Sigmoid colon (tissue), 7 donors: ENCODE data around the gene CAPZA1. TPM values are rescaled to one million over a fixed set of nuclear protein-coding genes. Genes with fewer than 3 reads are reported as not detected.
"Not testable (repeated sequence)": the region's sequence is repeated elsewhere in the genome, so short reads cannot be mapped to it uniquely, and the experiment has no call there.

Experiments
- DNase-seq: peaks from one replicate; pipeline ENCODE4 v3.0.0-alpha.2; 2019
- H3K27ac ChIP-seq, 4 donors: fragments of 200-600 bp; sonication (generic); one replicate each; pipeline ENCODE4 v1.5.1; 2016 to 2019; ENCODE audit warnings: mild to moderate bottlenecking in 1 of 4
- H3K27me3 ChIP-seq, 3 donors: fragments of 200-600 bp; sonication (generic); one replicate each; pipeline ENCODE4 v1.5.1; 2019; ENCODE audit warnings: mild to moderate bottlenecking in 1 of 3
- H3K36me3 ChIP-seq, 4 donors: fragments of 200-600 bp; sonication (generic); one replicate each; pipeline ENCODE4 v1.5.1; 2016 to 2019
- H3K4me1 ChIP-seq, 4 donors: fragments of 200-600 bp; sonication (generic); one replicate each; pipeline ENCODE4 v1.5.1; 2017 to 2019
- H3K4me3 ChIP-seq, 4 donors: fragments of 200-600 bp; sonication (generic); one replicate each; pipeline ENCODE4 v1.5.1; 2017 to 2019; ENCODE audit warnings: mild to moderate bottlenecking in 2 of 4, moderate library complexity in 1 of 4
- H3K9me3 ChIP-seq, 4 donors: fragments of 200-600 bp in 3 of 4; sonication (generic) in 3 of 4; one replicate each; pipeline versions ENCODE4 v1.5.1 to v1.6.1; 2013 to 2019
- EP300 ChIP-seq, 4 donors: sonication (generic); formaldehyde crosslinking; IDR thresholded peaks; one replicate each; pipeline ENCODE4 v1.6.1; 2017; ENCODE audit warnings: antibody characterized with exemption in 4 of 4
- POLR2A ChIP-seq, 2 donors: fragments of 450-650 bp; IDR thresholded peaks; one replicate each; pipeline ENCODE4 v1.6.1; 2016; ENCODE audit warnings: antibody characterized with exemption in 2 of 2, mild to moderate bottlenecking in 2 of 2, moderate library complexity in 2 of 2
- POLR2AphosphoS5 ChIP-seq, 4 donors: sonication (generic); formaldehyde crosslinking; IDR thresholded peaks; one replicate each; pipeline ENCODE4 v1.6.1; 2017; ENCODE audit warnings: antibody characterized with exemption in 4 of 4
- WGBS, 2 donors: extraction: QIAGEN DNeasy Blood & Tissue Kit; methylation state at CpG; one replicate each; pipeline ENCODE4 v1.1.7; 2013; 5-methylcytosine and 5-hydroxymethylcytosine counted together
- intact Hi-C: fragments of 100-400 bp; cut with DNase I; formaldehyde crosslinking; loops from one replicate; pipeline ENCODE4 v1.15.1; 2023
- polyA plus RNA-seq, 3 donors: library from polyadenylated mRNA; stranded (reverse); fragments of 200-250 nt; gene quantifications; one replicate each; pipeline ENCODE4 v1.2.3, GENCODE V29; 2013
- total RNA-seq, 4 donors: library from RNA; depleted of rRNA; stranded (reverse); fragments of >200 nt; gene quantifications; one replicate each; pipeline ENCODE4 v1.1.0, GENCODE V29; 2016
- TF ChIP-seq, protein P1 (sequence below), 4 experiments: fragments of 450-650 bp in 3 of 4; fragments of 200-600 bp in 1 of 4; IDR thresholded peaks; one replicate each; pipeline ENCODE4 v1.5.1; 2016 to 2019; ENCODE audit warnings: antibody characterized with exemption in 4 of 4, mild to moderate bottlenecking in 3 of 4, moderate library complexity in 2 of 4
- donor health status: healthy with polysubstance abuse.
- donor health status: Bipolar disorder and iron deficiency.
- donor health status: healthy.

Gene CAPZA1
- total and polyA plus RNA-seq, 7 donors: 75.9 to 160 (median 90.6) TPM

DNA sequence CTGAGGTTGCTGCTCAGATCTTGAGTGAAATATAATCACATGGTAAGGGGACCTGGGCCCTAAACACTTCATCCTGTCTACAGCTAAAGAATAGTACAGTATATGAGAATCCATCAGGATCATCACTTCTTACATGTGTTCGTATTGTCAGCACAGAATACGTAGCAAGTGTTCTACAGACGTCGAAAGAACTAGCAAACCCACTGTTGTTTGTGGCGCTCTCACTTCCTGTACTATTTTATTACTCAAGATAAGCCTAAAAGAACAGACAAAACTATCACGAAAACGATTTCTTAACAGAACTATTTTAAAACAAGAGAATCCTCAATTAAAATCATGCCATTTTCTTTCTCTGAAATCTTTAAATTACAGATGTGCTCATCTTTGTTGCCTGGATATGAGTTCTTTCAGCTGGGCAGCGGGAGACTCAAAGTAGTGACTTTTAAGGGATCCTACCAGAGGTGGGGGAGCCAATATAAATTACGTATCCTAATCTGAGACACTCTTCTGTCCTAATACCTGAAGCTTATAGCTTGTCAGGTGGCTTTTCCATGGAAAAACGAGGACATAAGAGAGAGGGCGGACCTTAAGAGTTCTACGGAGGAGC is 1.4 kb upstream of the CAPZA1 start:
- Histone ChIP-seq H3K4me1 (peaks cover 0 to 40% (median 35%) of the 10 kb centered on the region in 4 donors), H3K27ac (peak overlapping the region; percentile 94 to 99 (median 96)), H3K9me3 (no peaks in the 10 kb centered on the region), H3K27me3 (no peaks in the 10 kb centered on the region), H3K36me3 (peaks cover 0 to 32% (median 8%) of the 10 kb centered on the region in 4 donors), H3K4me3 (peak overlapping the region; percentile 63 to 97 (median 90))
- TF ChIP-seq POLR2A (IDR thresholded peaks at IDR 0.05): no peak
- TF ChIP-seq POLR2AphosphoS5 (IDR thresholded peaks at IDR 0.05): peak in 1 of 4 donors; percentile 38
- no peak for TF ChIP-seq EP300 (IDR thresholded peaks at IDR 0.05)
- intact Hi-C loops: loop anchor here (2.0 kb wide), 3 partner anchors 57 to 223 kb away; partner anchors contain the start of genes MOV10 and PPM1J
- WGBS, 2 donors: 0% methylated on average over 12 of the region's 12 CpGs
- DNase-seq: no peak

DNA sequence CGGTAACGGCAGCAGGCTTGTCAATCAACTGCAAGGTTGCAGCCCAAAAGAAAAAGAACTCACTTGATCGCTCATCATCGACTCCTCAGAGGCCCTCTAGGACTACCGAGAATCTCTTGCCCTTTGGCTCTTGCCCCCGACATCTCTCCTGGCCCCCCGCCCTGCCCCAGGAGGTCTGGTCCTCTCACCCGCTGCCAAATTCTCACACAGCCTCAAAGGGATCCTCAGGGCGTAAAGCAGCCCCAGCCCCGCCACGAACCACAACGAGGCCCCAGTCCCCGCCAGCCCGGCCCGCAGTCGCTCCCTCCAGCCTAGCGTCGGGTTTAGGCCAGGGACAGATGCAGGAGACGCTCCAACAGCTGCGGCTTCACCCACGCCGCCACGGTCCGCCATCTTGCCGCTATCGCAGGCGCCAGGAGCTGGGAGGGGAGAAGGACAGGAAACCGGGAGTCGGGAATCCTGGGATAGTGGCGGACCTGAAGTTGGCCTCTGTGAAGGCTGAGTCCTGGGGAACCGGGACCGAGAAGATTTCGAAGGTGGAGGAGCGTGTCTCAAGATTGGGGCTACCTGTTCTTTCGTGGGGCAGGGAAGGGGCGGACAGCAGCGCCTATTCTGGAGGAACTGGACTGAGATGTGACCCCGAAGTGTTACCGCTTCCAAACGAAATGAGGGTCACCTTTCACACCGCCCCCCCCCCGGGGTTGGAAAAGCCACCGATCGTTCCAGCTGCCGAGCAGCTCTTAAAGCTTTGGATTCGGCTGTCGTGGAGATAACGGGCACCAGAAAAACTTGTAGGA is 713 bp upstream of the CAPZA1 start, which contains the start of gene ST7L:
Gene ST7L, minus strand, starts transcription at position 421 of the 797 bp plus-strand sequence. Its CDS starts 28 bp downstream, at position 393.
- Histone ChIP-seq H3K4me3 (peak within 1 kb of the TSS; percentile 63 to 97 (median 90)), H3K4me1 (peaks cover 0 to 40% (median 35%) of the 10 kb centered on the region in 4 donors), H3K9me3 (no peaks in the 10 kb centered on the region), H3K27ac (peak within 1 kb of the TSS; percentile 94 to 99 (median 96)), H3K27me3 (no peaks in the 10 kb centered on the region), H3K36me3 (peaks cover 0 to 25% (median 6%) of the 10 kb centered on the region in 4 donors)
- 0 to 1% methylated on average over 48 of the region's 48 CpGs for WGBS, 2 donors
- TF ChIP-seq EP300 (IDR thresholded peaks at IDR 0.05) (no peak), POLR2A (IDR thresholded peaks at IDR 0.05) (no peak), POLR2AphosphoS5 (IDR thresholded peaks at IDR 0.05) (peak in 2 of 4 donors; percentile 3 to 50)
- TF ChIP-seq, protein P1, sequence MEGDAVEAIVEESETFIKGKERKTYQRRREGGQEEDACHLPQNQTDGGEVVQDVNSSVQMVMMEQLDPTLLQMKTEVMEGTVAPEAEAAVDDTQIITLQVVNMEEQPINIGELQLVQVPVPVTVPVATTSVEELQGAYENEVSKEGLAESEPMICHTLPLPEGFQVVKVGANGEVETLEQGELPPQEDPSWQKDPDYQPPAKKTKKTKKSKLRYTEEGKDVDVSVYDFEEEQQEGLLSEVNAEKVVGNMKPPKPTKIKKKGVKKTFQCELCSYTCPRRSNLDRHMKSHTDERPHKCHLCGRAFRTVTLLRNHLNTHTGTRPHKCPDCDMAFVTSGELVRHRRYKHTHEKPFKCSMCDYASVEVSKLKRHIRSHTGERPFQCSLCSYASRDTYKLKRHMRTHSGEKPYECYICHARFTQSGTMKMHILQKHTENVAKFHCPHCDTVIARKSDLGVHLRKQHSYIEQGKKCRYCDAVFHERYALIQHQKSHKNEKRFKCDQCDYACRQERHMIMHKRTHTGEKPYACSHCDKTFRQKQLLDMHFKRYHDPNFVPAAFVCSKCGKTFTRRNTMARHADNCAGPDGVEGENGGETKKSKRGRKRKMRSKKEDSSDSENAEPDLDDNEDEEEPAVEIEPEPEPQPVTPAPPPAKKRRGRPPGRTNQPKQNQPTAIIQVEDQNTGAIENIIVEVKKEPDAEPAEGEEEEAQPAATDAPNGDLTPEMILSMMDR (IDR thresholded peaks at IDR 0.05): no peak
- intact Hi-C loops: loop anchor here (1.0 to 2.0 kb wide), 4 partner anchors 56 to 224 kb away; partner anchors contain the start of genes MOV10, PPM1J and RHOC
- peak; percentile 85 for DNase-seq

DNA sequence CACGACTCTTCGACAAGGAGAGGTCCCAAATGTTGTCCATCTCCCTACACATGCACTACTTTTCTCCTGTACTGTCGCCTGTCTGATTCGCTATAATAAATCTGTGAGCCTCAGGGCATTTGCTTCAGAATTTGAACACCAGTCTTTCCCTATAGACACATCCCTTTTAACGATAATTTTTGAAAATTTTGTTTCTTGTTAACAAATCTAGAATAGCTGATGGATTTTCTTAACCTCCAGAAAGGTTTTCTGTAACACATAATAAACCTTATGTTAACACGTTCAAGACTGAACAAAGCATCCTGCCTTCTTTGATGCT is 704 bp downstream of the CAPZA1 start:
- 0 to 1% methylated on average over 6 of the region's 6 CpGs for WGBS, 2 donors
- Histone ChIP-seq H3K4me1 (peaks cover 0 to 48% (median 38%) of the 10 kb centered on the region in 4 donors), H3K4me3 (peak overlapping the region; percentile 63 to 97 (median 90)), H3K27me3 (no peaks in the 10 kb centered on the region), H3K9me3 (no peaks in the 10 kb centered on the region), H3K27ac (peak overlapping the region; percentile 94 to 99 (median 96)), H3K36me3 (peaks cover 0 to 13% (median 5%) of the 10 kb centered on the region in 4 donors)
- DNase-seq: no peak
- intact Hi-C loops: no loop called here
- TF ChIP-seq POLR2AphosphoS5 (IDR thresholded peaks at IDR 0.05) (no peak), POLR2A (IDR thresholded peaks at IDR 0.05) (no peak), EP300 (IDR thresholded peaks at IDR 0.05) (no peak)
- TF ChIP-seq, protein P1 (IDR thresholded peaks at IDR 0.05): no peak

DNA sequence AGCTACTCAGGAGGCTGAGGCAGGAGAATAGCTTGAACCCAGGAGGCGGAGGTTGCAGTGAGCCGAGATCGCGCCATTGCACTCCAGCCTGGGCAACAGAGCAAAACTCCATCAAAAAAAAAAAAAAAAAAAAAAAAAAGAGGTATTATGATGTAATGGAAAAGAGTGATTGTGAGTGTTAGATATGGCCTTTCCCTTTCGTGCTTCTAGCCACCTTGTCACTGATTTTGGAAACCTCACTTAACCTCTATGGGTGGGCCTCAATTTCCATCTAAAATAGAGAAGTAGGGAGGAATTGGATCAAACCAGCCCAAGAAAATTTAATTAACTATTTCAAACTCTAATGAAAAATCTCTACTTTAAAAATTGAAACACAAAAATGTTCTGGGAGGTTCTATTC is 4.9 kb downstream of the CAPZA1 start:
- WGBS, 2 donors: 92 to 97% methylated on average over 5 of the region's 5 CpGs
- H3K9me3 ChIP-seq, DNase-seq, H3K27me3 ChIP-seq, H3K36me3 ChIP-seq, H3K4me3 ChIP-seq, intact Hi-C loops: not testable (repeated sequence)
- peak overlapping the region in 1 of 4 donors; percentile 5 for H3K27ac ChIP-seq
- H3K4me1 ChIP-seq: peaks cover 0 to 57% (median 40%) of the 10 kb centered on the region in 4 donors

DNA sequence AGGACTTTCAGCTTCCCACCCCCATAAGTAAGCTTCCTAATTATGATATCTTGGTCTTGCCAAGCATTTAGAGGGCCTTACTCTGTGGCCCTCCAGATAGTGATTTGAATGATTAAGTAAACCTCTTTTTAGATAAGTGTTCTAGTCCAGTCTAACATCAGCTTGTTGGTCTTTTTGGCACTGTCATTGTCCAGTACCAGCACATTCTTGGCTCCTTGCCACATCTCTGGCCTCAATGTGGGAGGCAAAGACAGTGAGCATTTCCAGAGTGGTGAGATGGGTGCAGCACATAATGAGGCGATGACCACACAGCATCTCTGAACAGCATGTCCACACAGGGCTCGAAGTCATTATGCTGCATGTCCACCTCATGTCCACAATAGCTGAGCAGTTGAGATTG is 6.1 kb downstream of the CAPZA1 start:
- TF ChIP-seq, protein P1 (IDR thresholded peaks at IDR 0.05): no peak
- TF ChIP-seq POLR2A (IDR thresholded peaks at IDR 0.05) (no peak), POLR2AphosphoS5 (IDR thresholded peaks at IDR 0.05) (peak in 1 of 4 donors; percentile 29), EP300 (IDR thresholded peaks at IDR 0.05) (no peak)
- H3K36me3 ChIP-seq: no peaks in the 10 kb centered on the region

More for the DNA sequence above, 6.1 kb downstream of the CAPZA1 start:
- no peak for DNase-seq
- no peak overlapping the region for H3K27ac ChIP-seq
- H3K4me1 ChIP-seq: peaks cover 0 to 61% (median 36%) of the 10 kb centered on the region in 4 donors
- 96 to 97% methylated on average over 2 of the region's 2 CpGs for WGBS, 2 donors
- H3K27me3 ChIP-seq: no peaks in the 10 kb centered on the region
- no peak overlapping the region for H3K4me3 ChIP-seq
- intact Hi-C loops: no loop called here
- H3K9me3 ChIP-seq: no peaks in the 10 kb centered on the region
